H9 (cell line): Measurements from ENCODE around the gene AXL. TPM values are rescaled to one million over a fixed set of nuclear protein-coding genes. Genes with fewer than 3 reads are reported as not detected.

Experiments used
- DNase-seq: peaks from one replicate; pipeline ENCODE4 v3.0.0-alpha.2; 2017
- H2AFZ ChIP-seq: one replicate; pipeline ENCODE4 v1.6.1; 2013; ENCODE audit warnings: mild to moderate bottlenecking, low read length, control low read depth, moderate library complexity
- H2AK5ac ChIP-seq: 2 replicates; pipeline ENCODE4 v1.6.1; 2013; ENCODE audit warnings: low read length, control low read depth, mixed read lengths; ENCODE audit not compliant: insufficient read length
- H2BK120ac ChIP-seq: one replicate; pipeline ENCODE4 v1.6.1; 2013; ENCODE audit warnings: low read depth, mild to moderate bottlenecking, low read length, control low read depth, inconsistent platforms; ENCODE audit not compliant: poor library complexity, severe bottlenecking
- H2BK12ac ChIP-seq: 2 replicates; pipeline ENCODE4 v1.6.1; 2013; ENCODE audit warnings: low read length, control low read depth, mixed read lengths, low read depth; ENCODE audit not compliant: insufficient read length
- H2BK15ac ChIP-seq: 2 replicates; pipeline ENCODE4 v1.6.1; 2013; ENCODE audit warnings: low read depth, low read length, control low read depth
- H2BK20ac ChIP-seq: one replicate; pipeline ENCODE4 v1.6.1; 2013; ENCODE audit warnings: low read depth, mild to moderate bottlenecking, low read length, control low read depth, inconsistent platforms; ENCODE audit not compliant: poor library complexity, severe bottlenecking
- H2BK5ac ChIP-seq: 2 replicates; pipeline ENCODE4 v1.6.1; 2013; ENCODE audit warnings: low read length, control low read depth, mixed read lengths; ENCODE audit not compliant: insufficient read length
- H3K14ac ChIP-seq: 2 replicates; pipeline ENCODE4 v1.6.1; 2013; ENCODE audit warnings: low read length, control low read depth; ENCODE audit not compliant: insufficient read depth
- H3K18ac ChIP-seq: 2 replicates; pipeline ENCODE4 v1.6.1; 2013; ENCODE audit warnings: low read depth, mild to moderate bottlenecking, mixed read lengths, low read length, control low read depth; ENCODE audit not compliant: insufficient read length
- H3K23ac ChIP-seq: 2 replicates; pipeline ENCODE4 v1.6.1; 2013; ENCODE audit warnings: low read length, control low read depth, mixed read lengths, low read depth; ENCODE audit not compliant: insufficient read length
- H3K23me2 ChIP-seq: 2 replicates; pipeline ENCODE4 v1.6.1; 2013; ENCODE audit warnings: low read depth, mild to moderate bottlenecking, mixed read lengths, low read length, control low read depth; ENCODE audit not compliant: insufficient read length, poor library complexity, severe bottlenecking
- H3K27ac ChIP-seq: 2 replicates; pipeline ENCODE4 v1.5.1; 2013; ENCODE audit warnings: low read length, control low read depth, mixed read lengths, low read depth; ENCODE audit not compliant: insufficient read length
- H3K27me3 ChIP-seq: 2 replicates; pipeline ENCODE4 v1.6.1; 2013; ENCODE audit warnings: low read length, control low read depth, inconsistent platforms; ENCODE audit not compliant: insufficient read depth
- H3K4ac ChIP-seq: 2 replicates; pipeline ENCODE4 v1.6.1; 2013; ENCODE audit warnings: low read depth, mild to moderate bottlenecking, control low read depth, inconsistent platforms, low read length, moderate library complexity
- H3K4me1 ChIP-seq: 2 replicates; pipeline ENCODE4 v1.6.1; 2013; ENCODE audit warnings: low read length, control low read depth, inconsistent platforms; ENCODE audit not compliant: insufficient read depth
- H3K4me2 ChIP-seq: 2 replicates; pipeline ENCODE4 v1.6.1; 2013; ENCODE audit warnings: low read length, control low read depth, mixed read lengths; ENCODE audit not compliant: insufficient read length, insufficient read depth
- H3K56ac ChIP-seq: 2 replicates; pipeline ENCODE4 v1.6.1; 2013; ENCODE audit warnings: low read depth, mild to moderate bottlenecking, mixed read lengths, low read length, control low read depth; ENCODE audit not compliant: insufficient read length
- H3K79me1 ChIP-seq: 2 replicates; pipeline ENCODE4 v1.6.1; 2013; ENCODE audit warnings: low read depth, mild to moderate bottlenecking, moderate library complexity, low read length, control low read depth, inconsistent platforms; ENCODE audit not compliant: insufficient read depth, poor library complexity, severe bottlenecking
- H3K79me2 ChIP-seq: 2 replicates; pipeline ENCODE4 v1.6.1; 2013; ENCODE audit warnings: low read length, control low read depth, inconsistent platforms; ENCODE audit not compliant: insufficient read depth
- H3K9ac ChIP-seq: 2 replicates; pipeline ENCODE4 v1.6.1; 2013; ENCODE audit warnings: low read length, control low read depth, mixed read lengths; ENCODE audit not compliant: insufficient read length; ENCODE audit errors: extremely low read depth
- H3K9me3 ChIP-seq: one replicate; pipeline ENCODE4 v1.6.1; 2013; ENCODE audit warnings: low read depth, low read length, inconsistent platforms; ENCODE audit not compliant: control insufficient read depth
- H3T11ph ChIP-seq: one replicate; pipeline ENCODE4 v1.6.1; 2013; ENCODE audit warnings: mild to moderate bottlenecking, low read length, control low read depth, inconsistent platforms
- H4K20me1 ChIP-seq: one replicate; pipeline ENCODE4 v1.6.1; 2013; ENCODE audit not compliant: control insufficient read depth, insufficient read length, insufficient read depth
- H4K5ac ChIP-seq: 2 replicates; pipeline ENCODE4 v1.6.1; 2013; ENCODE audit warnings: low read depth, mild to moderate bottlenecking, mixed read lengths, low read length, control low read depth; ENCODE audit not compliant: insufficient read length
- H4K8ac ChIP-seq: replicated peaks from 2 replicates; pipeline ENCODE4 v1.6.1; 2013; ENCODE audit warnings: low read length, control low read depth, mixed read lengths, low read depth; ENCODE audit not compliant: insufficient read length
- H4K91ac ChIP-seq: 2 replicates; pipeline ENCODE4 v1.6.1; 2013; ENCODE audit warnings: low read depth, mild to moderate bottlenecking, moderate library complexity, mixed read lengths, low read length, control low read depth; ENCODE audit not compliant: insufficient read length
- H3K27ac Mint-ChIP-seq, 3 experiments: 2 replicates in 2 of 3; 3 replicates in 1 of 3; pipeline ENCODE4 v1.8.0; 2020 to 2021; ENCODE audit warnings: mixed read lengths in 3 of 3, mild to moderate bottlenecking in 1 of 3, moderate library complexity in 1 of 3
- H3K27me3 Mint-ChIP-seq: 2 replicates; pipeline ENCODE4 v1.8.0; 2021; ENCODE audit warnings: low read depth, mild to moderate bottlenecking, moderate library complexity, mixed read lengths
- H3K36me3 Mint-ChIP-seq, 3 experiments: 2 replicates in 2 of 3; 3 replicates in 1 of 3; pipeline ENCODE4 v1.8.0; 2020 to 2021; ENCODE audit warnings: low read depth in 3 of 3, mixed read lengths in 3 of 3; ENCODE audit not compliant: insufficient read depth in 1 of 3
- H3K4me1 Mint-ChIP-seq, 2 experiments: 2 replicates each; pipeline ENCODE4 v1.8.0; 2020; ENCODE audit warnings: mixed read lengths in 2 of 2
- H3K4me3 Mint-ChIP-seq, 2 experiments: 2 replicates in 1 of 2; 3 replicates in 1 of 2; pipeline ENCODE4 v1.8.0; 2020 to 2021; ENCODE audit warnings: mild to moderate bottlenecking in 2 of 2, mixed read lengths in 2 of 2, moderate library complexity in 1 of 2
- H3K9me3 Mint-ChIP-seq, 2 experiments: 2 replicates in 1 of 2; 3 replicates in 1 of 2; pipeline ENCODE4 v1.8.0; 2020; ENCODE audit warnings: mild to moderate bottlenecking in 2 of 2, mixed read lengths in 2 of 2, moderate library complexity in 1 of 2
- WGBS: extraction: QIAGEN DNeasy Blood & Tissue Kit; methylation state at CpG from one replicate; pipeline ENCODE4 v1.1.7; 2013; ENCODE audit warnings: missing lambda C conversion rate, low lambda C conversion rate, mixed read lengths; ENCODE audit not compliant: insufficient read length; ENCODE audit errors: extremely low coverage; 5-methylcytosine and 5-hydroxymethylcytosine counted together
- total RNA-seq: library from RNA; stranded (reverse); gene quantifications from 2 replicates; pipeline ENCODE4 v1.2.1, GENCODE V29; 2021
- TF ChIP-seq, protein P1 (sequence below): fragments of 200-600 bp; sonication (generic); conservative IDR thresholded peaks from 3 replicates; pipeline ENCODE4 v1.8.0; 2021; ENCODE audit warnings: antibody characterized with exemption, mild to moderate bottlenecking

The AXL gene
- total RNA-seq, 1 experiment from 2014 or later = 29.4 TPM

DNA sequence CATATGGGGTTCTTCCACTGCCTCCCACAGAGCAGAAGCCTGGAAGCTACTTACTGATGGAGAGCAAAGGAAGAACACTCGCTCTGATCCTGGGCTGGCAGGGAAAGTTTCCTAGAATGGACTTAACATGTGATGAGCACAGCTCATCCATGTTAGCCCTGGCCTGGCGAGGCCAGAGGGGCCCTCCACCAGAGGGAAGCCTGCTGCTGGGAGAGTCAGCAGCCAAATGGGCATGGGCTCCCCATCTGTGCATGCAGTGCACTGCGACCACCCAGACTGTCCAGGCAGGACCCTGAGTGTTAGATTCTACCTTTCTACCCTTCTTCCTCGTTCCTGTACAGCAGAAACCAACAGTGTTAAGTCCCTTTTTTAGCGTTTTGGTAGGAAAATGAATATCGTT, 54.1 kb downstream of the AXL start:
- no peak overlapping the region for H4K8ac ChIP-seq
- H4K5ac ChIP-seq = no peak overlapping the region
- no peaks in the 10 kb centered on the region for H3K4me1 Mint-ChIP-seq
- no peak overlapping the region for H2BK5ac ChIP-seq
- H3K9me3 Mint-ChIP-seq = no peaks in the 10 kb centered on the region
- H3K4me2 ChIP-seq = no peak overlapping the region
- no peak overlapping the region for H3K23ac ChIP-seq
- TF ChIP-seq, protein P1, sequence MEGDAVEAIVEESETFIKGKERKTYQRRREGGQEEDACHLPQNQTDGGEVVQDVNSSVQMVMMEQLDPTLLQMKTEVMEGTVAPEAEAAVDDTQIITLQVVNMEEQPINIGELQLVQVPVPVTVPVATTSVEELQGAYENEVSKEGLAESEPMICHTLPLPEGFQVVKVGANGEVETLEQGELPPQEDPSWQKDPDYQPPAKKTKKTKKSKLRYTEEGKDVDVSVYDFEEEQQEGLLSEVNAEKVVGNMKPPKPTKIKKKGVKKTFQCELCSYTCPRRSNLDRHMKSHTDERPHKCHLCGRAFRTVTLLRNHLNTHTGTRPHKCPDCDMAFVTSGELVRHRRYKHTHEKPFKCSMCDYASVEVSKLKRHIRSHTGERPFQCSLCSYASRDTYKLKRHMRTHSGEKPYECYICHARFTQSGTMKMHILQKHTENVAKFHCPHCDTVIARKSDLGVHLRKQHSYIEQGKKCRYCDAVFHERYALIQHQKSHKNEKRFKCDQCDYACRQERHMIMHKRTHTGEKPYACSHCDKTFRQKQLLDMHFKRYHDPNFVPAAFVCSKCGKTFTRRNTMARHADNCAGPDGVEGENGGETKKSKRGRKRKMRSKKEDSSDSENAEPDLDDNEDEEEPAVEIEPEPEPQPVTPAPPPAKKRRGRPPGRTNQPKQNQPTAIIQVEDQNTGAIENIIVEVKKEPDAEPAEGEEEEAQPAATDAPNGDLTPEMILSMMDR = no peak
- H3K4me3 Mint-ChIP-seq = no peak overlapping the region
- H2BK20ac ChIP-seq = no peak overlapping the region
- H3K9ac ChIP-seq = no peak overlapping the region
- no peak overlapping the region for H2AFZ ChIP-seq
- H3T11ph ChIP-seq = no peak overlapping the region
- no peak overlapping the region for H2BK15ac ChIP-seq
- no CpG with 5 or more reads among the region's 6 CpGs for WGBS
- H3K23me2 ChIP-seq = no peaks in the 10 kb centered on the region
- H3K18ac ChIP-seq = no peak overlapping the region
- H3K9me3 ChIP-seq = no peaks in the 10 kb centered on the region
- H3K27me3 Mint-ChIP-seq = no peaks in the 10 kb centered on the region
- no peak overlapping the region for H3K27ac Mint-ChIP-seq
- no peak overlapping the region for H2BK120ac ChIP-seq
- H3K56ac ChIP-seq = no peak overlapping the region
- H3K14ac ChIP-seq = no peak overlapping the region
- no peak overlapping the region for H2AK5ac ChIP-seq
- no peaks in the 10 kb centered on the region; the same call in 1 of the 2 replicates for H3K79me2 ChIP-seq
- H4K20me1 ChIP-seq = no peaks in the 10 kb centered on the region
- H2BK12ac ChIP-seq = no peak overlapping the region
- no peaks in the 10 kb centered on the region for H3K4me1 ChIP-seq
- no peak for DNase-seq
- no peaks in the 10 kb centered on the region for H3K27me3 ChIP-seq
- peaks cover 5% of the 10 kb centered on the region for H3K79me1 ChIP-seq
- peaks cover 70 to 97% (median 93%) of the 10 kb centered on the region in 3 experiments; a peak in 6 of 7 replicates for H3K36me3 Mint-ChIP-seq
- no peak overlapping the region for H3K27ac ChIP-seq
- no peak overlapping the region for H3K4ac ChIP-seq
- no peak overlapping the region for H4K91ac ChIP-seq
